ENCODE measurements around the gene PLXNB2.

DNA sequence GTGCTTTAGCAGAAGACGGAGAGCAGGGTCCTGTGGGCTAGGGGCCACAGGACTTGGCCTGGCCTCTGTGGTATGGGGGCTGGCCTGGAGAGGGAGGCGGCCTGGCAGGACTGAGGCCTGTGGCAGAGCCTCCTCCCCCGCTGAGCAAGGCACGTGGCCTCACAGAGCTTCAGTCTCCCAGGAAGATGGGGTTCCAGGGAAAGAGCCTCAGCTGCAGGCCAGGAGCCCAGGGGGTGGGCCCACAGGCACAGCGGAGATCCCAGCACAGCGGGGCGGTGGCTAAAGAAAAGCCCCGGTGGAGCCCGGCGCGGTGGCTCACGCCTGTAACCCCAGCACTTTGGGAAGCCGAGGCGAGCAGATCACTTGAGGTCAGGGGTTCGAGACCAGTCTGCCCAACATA lies 48.1 kb downstream of the PLXNB2 start:
- TF ChIP-seq, protein P1, sequence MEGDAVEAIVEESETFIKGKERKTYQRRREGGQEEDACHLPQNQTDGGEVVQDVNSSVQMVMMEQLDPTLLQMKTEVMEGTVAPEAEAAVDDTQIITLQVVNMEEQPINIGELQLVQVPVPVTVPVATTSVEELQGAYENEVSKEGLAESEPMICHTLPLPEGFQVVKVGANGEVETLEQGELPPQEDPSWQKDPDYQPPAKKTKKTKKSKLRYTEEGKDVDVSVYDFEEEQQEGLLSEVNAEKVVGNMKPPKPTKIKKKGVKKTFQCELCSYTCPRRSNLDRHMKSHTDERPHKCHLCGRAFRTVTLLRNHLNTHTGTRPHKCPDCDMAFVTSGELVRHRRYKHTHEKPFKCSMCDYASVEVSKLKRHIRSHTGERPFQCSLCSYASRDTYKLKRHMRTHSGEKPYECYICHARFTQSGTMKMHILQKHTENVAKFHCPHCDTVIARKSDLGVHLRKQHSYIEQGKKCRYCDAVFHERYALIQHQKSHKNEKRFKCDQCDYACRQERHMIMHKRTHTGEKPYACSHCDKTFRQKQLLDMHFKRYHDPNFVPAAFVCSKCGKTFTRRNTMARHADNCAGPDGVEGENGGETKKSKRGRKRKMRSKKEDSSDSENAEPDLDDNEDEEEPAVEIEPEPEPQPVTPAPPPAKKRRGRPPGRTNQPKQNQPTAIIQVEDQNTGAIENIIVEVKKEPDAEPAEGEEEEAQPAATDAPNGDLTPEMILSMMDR (IDR thresholded peaks at IDR 0.05; ENCODE audit: poor library complexity, severe bottlenecking): no peak
- TF ChIP-seq RAD21 (conservative IDR thresholded peaks at IDR 0.05): no peak
- TF ChIP-seq EZH2 (IDR thresholded peaks at IDR 0.05; ENCODE audit: borderline replicate concordance, insufficient read depth, low read length, poor library complexity, severe bottlenecking): no peak

All from neural cell (in vitro differentiated cells).